ENCODE data around the gene CAMKK1. TPM values are rescaled to one million over a fixed set of nuclear protein-coding genes. Genes with fewer than 3 reads are reported as not detected.

The CAMKK1 gene
- total RNA-seq, 1 donor from 2014 or later: 3.8 TPM

DNA sequence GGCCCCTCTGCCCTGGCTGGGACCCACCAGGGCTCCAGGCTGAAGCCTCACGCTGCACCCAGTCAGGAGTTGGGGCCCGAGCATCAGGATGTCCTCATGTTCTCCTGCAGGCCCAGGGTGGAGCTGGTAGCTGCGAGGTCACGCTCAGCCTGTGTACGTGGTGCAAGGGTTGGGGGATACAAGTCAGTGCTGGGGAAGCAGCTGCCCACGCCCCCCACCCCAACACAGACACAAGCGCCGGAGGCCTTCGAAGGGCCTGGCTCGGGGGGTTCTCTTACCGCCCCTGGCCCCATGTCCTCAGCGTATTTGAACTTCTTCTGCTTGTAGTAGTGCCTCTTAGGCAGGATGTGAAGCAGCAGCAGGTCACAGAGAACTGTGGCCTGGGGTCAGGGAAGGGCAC, 4.9 kb upstream of the CAMKK1 start:
- H3K4me1 Mint-ChIP-seq (ENCODE audit: low read depth, unreplicated experiment): peaks cover 8% of the 10 kb centered on the region
- no peak overlapping the region for H3K4me3 Mint-ChIP-seq (ENCODE audit: unreplicated experiment)
- Histone ChIP-seq H3K4me3 (ENCODE audit: insufficient read depth, low read depth, low read length) (no peak overlapping the region), H4K20me1 (ENCODE audit: insufficient read depth, low read length) (no peaks in the 10 kb centered on the region), H3K4me1 (ENCODE audit: insufficient read depth, low read length) (peaks cover 12% of the 10 kb centered on the region), H2AFZ (ENCODE audit: low read depth, low read length) (no peak overlapping the region), H3K9ac (ENCODE audit: low read length) (no peak overlapping the region), H3K9me3 (ENCODE audit: insufficient read depth, low read depth, low read length) (no peaks in the 10 kb centered on the region), H3K36me3 (ENCODE audit: insufficient read depth, low read length) (no peaks in the 10 kb centered on the region), H3K79me2 (ENCODE audit: insufficient read depth, low read length) (no peaks in the 10 kb centered on the region), H3K4me2 (ENCODE audit: low read length) (no peak overlapping the region), H3K27me3 (ENCODE audit: insufficient read depth, low read length) (no peaks in the 10 kb centered on the region), H3K27ac (ENCODE audit: low read depth, low read length) (no peak overlapping the region)
- DNase-seq (ENCODE audit: low read depth) (no peak), FAIRE-seq (no peak)
- H3K9me3 Mint-ChIP-seq (ENCODE audit: unreplicated experiment): peaks cover 4% of the 10 kb centered on the region
- no peak for TF ChIP-seq EZH2 (IDR thresholded peaks at IDR 0.05; ENCODE audit: insufficient read depth, low read length)
- TF ChIP-seq, protein P1, sequence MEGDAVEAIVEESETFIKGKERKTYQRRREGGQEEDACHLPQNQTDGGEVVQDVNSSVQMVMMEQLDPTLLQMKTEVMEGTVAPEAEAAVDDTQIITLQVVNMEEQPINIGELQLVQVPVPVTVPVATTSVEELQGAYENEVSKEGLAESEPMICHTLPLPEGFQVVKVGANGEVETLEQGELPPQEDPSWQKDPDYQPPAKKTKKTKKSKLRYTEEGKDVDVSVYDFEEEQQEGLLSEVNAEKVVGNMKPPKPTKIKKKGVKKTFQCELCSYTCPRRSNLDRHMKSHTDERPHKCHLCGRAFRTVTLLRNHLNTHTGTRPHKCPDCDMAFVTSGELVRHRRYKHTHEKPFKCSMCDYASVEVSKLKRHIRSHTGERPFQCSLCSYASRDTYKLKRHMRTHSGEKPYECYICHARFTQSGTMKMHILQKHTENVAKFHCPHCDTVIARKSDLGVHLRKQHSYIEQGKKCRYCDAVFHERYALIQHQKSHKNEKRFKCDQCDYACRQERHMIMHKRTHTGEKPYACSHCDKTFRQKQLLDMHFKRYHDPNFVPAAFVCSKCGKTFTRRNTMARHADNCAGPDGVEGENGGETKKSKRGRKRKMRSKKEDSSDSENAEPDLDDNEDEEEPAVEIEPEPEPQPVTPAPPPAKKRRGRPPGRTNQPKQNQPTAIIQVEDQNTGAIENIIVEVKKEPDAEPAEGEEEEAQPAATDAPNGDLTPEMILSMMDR (IDR thresholded peaks at IDR 0.05; ENCODE audit: insufficient read depth, low read depth, low read length): no peak
- peaks cover 26% of the 10 kb centered on the region for H3K27me3 Mint-ChIP-seq (ENCODE audit: low read depth, unreplicated experiment)
- no peaks in the 10 kb centered on the region for H3K36me3 Mint-ChIP-seq (ENCODE audit: low read depth, unreplicated experiment)
- no peak overlapping the region for H3K27ac Mint-ChIP-seq (ENCODE audit: unreplicated experiment)

DNA sequence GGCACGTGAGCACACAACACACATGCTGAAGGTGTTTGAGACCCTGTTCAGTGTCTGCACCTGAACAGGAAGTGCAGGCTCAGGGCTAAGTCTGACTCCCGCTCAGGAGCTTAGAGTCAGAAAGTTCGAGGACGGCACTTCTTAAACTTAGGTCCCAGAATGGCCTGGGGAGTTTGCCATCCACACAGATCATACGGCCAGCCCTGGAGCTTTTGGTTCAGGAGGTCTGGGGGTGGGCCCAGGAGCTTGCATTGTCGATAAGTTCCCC, 4.0 kb upstream of the CAMKK1 start:
- FAIRE-seq (no peak), DNase-seq (ENCODE audit: low read depth) (no peak)
- Mint-ChIP-seq H3K4me3 (ENCODE audit: unreplicated experiment) (no peak overlapping the region), H3K4me1 (ENCODE audit: low read depth, unreplicated experiment) (peaks cover 8% of the 10 kb centered on the region), H3K9me3 (ENCODE audit: unreplicated experiment) (peaks cover 4% of the 10 kb centered on the region), H3K27me3 (ENCODE audit: low read depth, unreplicated experiment) (peaks cover 26% of the 10 kb centered on the region), H3K36me3 (ENCODE audit: low read depth, unreplicated experiment) (no peaks in the 10 kb centered on the region), H3K27ac (ENCODE audit: unreplicated experiment) (no peak overlapping the region)
- no peak overlapping the region for H3K9ac ChIP-seq (ENCODE audit: low read length)
- no peaks in the 10 kb centered on the region for H4K20me1 ChIP-seq (ENCODE audit: insufficient read depth, low read length)
- no peaks in the 10 kb centered on the region for H3K9me3 ChIP-seq (ENCODE audit: insufficient read depth, low read depth, low read length)
- H3K27me3 ChIP-seq (ENCODE audit: insufficient read depth, low read length): no peaks in the 10 kb centered on the region
- no peak overlapping the region for H3K4me2 ChIP-seq (ENCODE audit: low read length)
- TF ChIP-seq, protein P1 (IDR thresholded peaks at IDR 0.05; ENCODE audit: insufficient read depth, low read depth, low read length): no peak
- no peak for TF ChIP-seq EZH2 (IDR thresholded peaks at IDR 0.05; ENCODE audit: insufficient read depth, low read length)
- no peak overlapping the region for H2AFZ ChIP-seq (ENCODE audit: low read depth, low read length)
- peaks cover 14% of the 10 kb centered on the region for H3K4me1 ChIP-seq (ENCODE audit: insufficient read depth, low read length)
- H3K4me3 ChIP-seq (ENCODE audit: insufficient read depth, low read depth, low read length): no peak overlapping the region
- H3K36me3 ChIP-seq (ENCODE audit: insufficient read depth, low read length): no peaks in the 10 kb centered on the region
- H3K79me2 ChIP-seq (ENCODE audit: insufficient read depth, low read length): no peaks in the 10 kb centered on the region
- no peak overlapping the region for H3K27ac ChIP-seq (ENCODE audit: low read depth, low read length)

DNA sequence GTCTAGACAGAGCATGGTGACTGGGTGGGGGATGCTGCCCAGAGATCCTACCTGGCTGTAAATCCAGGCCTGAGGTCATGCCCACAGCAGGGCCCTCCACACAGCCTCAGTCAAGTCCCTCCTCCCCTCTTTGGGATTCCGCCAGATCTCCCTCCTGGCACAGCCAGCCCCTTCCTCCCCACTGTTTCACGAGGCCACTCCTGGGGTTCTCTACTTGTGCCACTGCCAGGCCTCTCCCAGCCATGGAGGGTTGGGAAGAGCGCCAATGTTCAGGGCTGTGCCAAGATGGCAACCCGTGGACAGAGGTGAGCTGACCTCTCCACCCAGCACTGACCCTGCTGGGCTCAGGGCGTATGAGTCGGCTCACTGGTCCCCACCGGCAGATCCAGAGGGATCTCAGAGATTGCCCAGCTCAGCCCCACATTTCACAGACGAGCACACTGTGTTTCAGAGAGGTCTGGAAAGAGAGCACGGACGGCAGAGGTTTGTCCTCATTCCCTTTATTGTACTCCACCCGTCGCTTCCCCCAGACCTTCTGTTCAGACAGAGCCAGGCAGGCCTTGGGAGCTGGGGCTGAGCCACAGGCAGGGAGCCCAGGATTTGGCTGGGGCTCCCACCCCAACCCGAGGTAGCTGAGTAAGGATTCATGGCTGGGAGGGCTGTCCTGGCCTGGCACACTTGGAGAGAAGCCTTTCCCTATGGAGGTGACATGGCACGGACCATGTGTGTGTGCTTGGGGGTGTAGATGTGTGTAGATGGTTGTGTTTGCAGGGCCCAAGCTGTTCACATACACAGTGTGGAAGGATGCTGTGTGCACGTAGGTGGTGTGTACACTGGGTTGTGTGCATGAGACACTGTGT, 3.5 kb upstream of the CAMKK1 start:
- Mint-ChIP-seq H3K27me3 (ENCODE audit: low read depth, unreplicated experiment) (peaks cover 25% of the 10 kb centered on the region), H3K4me1 (ENCODE audit: low read depth, unreplicated experiment) (peaks cover 13% of the 10 kb centered on the region), H3K36me3 (ENCODE audit: low read depth, unreplicated experiment) (no peaks in the 10 kb centered on the region), H3K9me3 (ENCODE audit: unreplicated experiment) (peaks cover 4% of the 10 kb centered on the region), H3K4me3 (ENCODE audit: unreplicated experiment) (no peak overlapping the region), H3K27ac (ENCODE audit: unreplicated experiment) (no peak overlapping the region)
- H3K9ac ChIP-seq (ENCODE audit: low read length): no peak overlapping the region
- TF ChIP-seq EZH2 (IDR thresholded peaks at IDR 0.05; ENCODE audit: insufficient read depth, low read length): no peak
- TF ChIP-seq, protein P1 (IDR thresholded peaks at IDR 0.05; ENCODE audit: insufficient read depth, low read depth, low read length): no peak
- no peak overlapping the region for H3K4me2 ChIP-seq (ENCODE audit: low read length)
- no peak overlapping the region for H3K27ac ChIP-seq (ENCODE audit: low read depth, low read length)
- no peak overlapping the region for H2AFZ ChIP-seq (ENCODE audit: low read depth, low read length)
- FAIRE-seq (no peak), DNase-seq (ENCODE audit: low read depth) (no peak)
- peaks cover 20% of the 10 kb centered on the region for H3K4me1 ChIP-seq (ENCODE audit: insufficient read depth, low read length)
- H3K9me3 ChIP-seq (ENCODE audit: insufficient read depth, low read depth, low read length): no peaks in the 10 kb centered on the region
- no peaks in the 10 kb centered on the region for H3K27me3 ChIP-seq (ENCODE audit: insufficient read depth, low read length)
- H4K20me1 ChIP-seq (ENCODE audit: insufficient read depth, low read length): peaks cover under 1% of the 10 kb centered on the region
- H3K79me2 ChIP-seq (ENCODE audit: insufficient read depth, low read length): peaks cover under 1% of the 10 kb centered on the region
- no peaks in the 10 kb centered on the region for H3K36me3 ChIP-seq (ENCODE audit: insufficient read depth, low read length)
- no peak overlapping the region for H3K4me3 ChIP-seq (ENCODE audit: insufficient read depth, low read depth, low read length)

All from astrocyte (in vitro differentiated cells and primary cell).